ENCODE results near the gene MAPK1.

GRCh38 chr22:21790359-21790758, 77.1 kb downstream of the MAPK1 start:
- TF ChIP-seq CTCF (IDR thresholded peaks at IDR 0.05; ENCODE audit: low read depth, low read length), result no peak
- TF ChIP-seq EZH2phosphoT487 (IDR thresholded peaks at IDR 0.05; ENCODE audit: low read depth), result no peak
